ENCODE results near the gene NTM.

DNA sequence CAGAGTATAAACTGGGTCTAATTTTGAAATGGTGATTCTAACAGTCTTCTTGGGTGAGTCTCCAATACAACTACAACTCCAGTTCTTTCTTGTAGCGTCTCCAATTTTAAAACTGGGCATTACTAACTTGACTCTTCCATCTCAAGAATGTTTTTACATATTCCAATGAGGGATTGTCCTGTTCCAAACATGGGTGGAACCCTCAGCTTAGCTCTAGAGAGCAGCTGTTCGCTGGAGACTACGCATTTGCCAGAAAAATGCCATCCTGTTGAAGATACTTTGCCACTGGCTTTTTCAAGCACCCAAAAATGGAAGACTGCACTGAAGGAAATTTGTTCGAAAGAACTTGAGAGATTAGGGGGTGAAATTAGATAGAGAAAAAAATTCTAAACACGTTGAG is 870.0 kb downstream of the NTM start:
- TF ChIP-seq CTCF (IDR thresholded peaks at IDR 0.05 in 2 of 3, conservative IDR thresholded peaks at IDR 0.05 in 1 of 3; ENCODE audit: borderline replicate concordance in 1 of 3, insufficient read depth in 1 of 3, low read depth in 2 of 3, low read length in 2 of 3) (no peak), POLR2A (IDR thresholded peaks at IDR 0.05; ENCODE audit: borderline replicate concordance, extremely low read depth, insufficient read depth, insufficient read length) (no peak), REST (IDR thresholded peaks at IDR 0.05; ENCODE audit: low read depth) (no peak), ATF3 (IDR thresholded peaks at IDR 0.05) (no peak)

All from HCT116 (cell line).